GM19023 (cell line): ENCODE results near the gene CHST11.
A peak's percentile ranks its signal among the peaks of the same experiment; 100 is the strongest.
"Not testable (repeated sequence)": the region's sequence is repeated elsewhere in the genome, so short reads cannot be mapped to it uniquely, and the experiment has no call there.

ENCODE experiments used
- ATAC-seq: cut with Tn5 transposase; IDR thresholded peaks from one replicate; pipeline ENCODE4 v1.9.1; 2021; ENCODE audit warnings: mild to moderate bottlenecking, moderate library complexity; ENCODE audit not compliant: unreplicated experiment

CHST11 gene

GRCh38 chr12:104599272-104600035, 142.7 kb downstream of the CHST11 start:
- ATAC-seq = no peak

- ATAC-seq = no peak
Measured at GRCh38 chr12:104600036-104600712, 143.4 kb downstream of the CHST11 start.

GRCh38 chr12:104600790-104601739, 144.3 kb downstream of the CHST11 start:
- ATAC-seq = no peak

- no peak for ATAC-seq
Measured at GRCh38 chr12:104602406-104602805, 145.7 kb downstream of the CHST11 start.

- no peak for ATAC-seq
Measured at GRCh38 chr12:104602896-104603295, 146.1 kb downstream of the CHST11 start.

- no peak for ATAC-seq
Measured at GRCh38 chr12:104603545-104603973, 146.8 kb downstream of the CHST11 start.

GRCh38 chr12:104604070-104604994, 147.6 kb downstream of the CHST11 start:
- ATAC-seq = peak; percentile 75

GRCh38 chr12:104604995-104605675, 148.4 kb downstream of the CHST11 start:
- ATAC-seq = no peak

- no peak for ATAC-seq
Measured at GRCh38 chr12:104605685-104606084, 148.9 kb downstream of the CHST11 start.

GRCh38 chr12:104608998-104609397, 152.2 kb downstream of the CHST11 start:
- ATAC-seq = no peak

GRCh38 chr12:104609445-104609844, 152.7 kb downstream of the CHST11 start:
- ATAC-seq = no peak

- no peak for ATAC-seq
Measured at GRCh38 chr12:104610513-104611235, 153.9 kb downstream of the CHST11 start.

- no peak for ATAC-seq
Measured at GRCh38 chr12:104611671-104612070, 154.9 kb downstream of the CHST11 start.

GRCh38 chr12:104613372-104613771, 156.6 kb downstream of the CHST11 start:
- ATAC-seq = not testable (repeated sequence)

- no peak for ATAC-seq
Measured at GRCh38 chr12:104615048-104615561, 158.4 kb downstream of the CHST11 start.

GRCh38 chr12:104618691-104619090, 161.9 kb downstream of the CHST11 start:
- ATAC-seq = no peak

GRCh38 chr12:104619305-104619704, 162.6 kb downstream of the CHST11 start:
- ATAC-seq = no peak

GRCh38 chr12:104620837-104621531, 164.2 kb downstream of the CHST11 start:
- no peak for ATAC-seq
